SK-N-SH (cell line): ENCODE measurements around the gene KIF16B. TPM values are rescaled to one million over a fixed set of nuclear protein-coding genes. Genes with fewer than 3 reads are reported as not detected.

Source experiments
- CTCF ChIA-PET: fragments of 300-600, 350-600 bp; formaldehyde crosslinking; extraction: SDS; loops from one replicate; lab custom pipeline; 2021; lab: Yijun Ruan, JAX
- POLR2A ChIA-PET: fragments of 350-600 bp; sonication (Branson Sonifier 250); formaldehyde crosslinking; extraction: SDS; loops from one replicate; lab custom pipeline; 2020; ENCODE audit warnings: antibody characterized with exemption, inconsistent platforms; lab: Yijun Ruan, JAX
- DNase-seq: peaks from one replicate; pipeline ENCODE4 v3.0.0; 2012
- H2AFZ ChIP-seq: fragments of 200-600 bp; sonication (generic); 2 replicates; pipeline ENCODE4 v1.8.1; 2016; ENCODE audit warnings: antibody characterized with exemption, mild to moderate bottlenecking, low read depth
- H3F3A ChIP-seq: fragments of 200-600 bp; sonication (generic); replicated peaks from 2 replicates; pipeline ENCODE3; 2016; ENCODE audit warnings: antibody characterized with exemption, mild to moderate bottlenecking; ENCODE audit not compliant: insufficient read depth
- H3K27ac ChIP-seq, 2 experiments: fragments of 200-500 bp in 1 of 2; fragments of 200-600 bp in 1 of 2; sonication (Bioruptor generic) in 1 of 2; sonication (generic), shearing (Covaris generic) in 1 of 2; 2 replicates each; pipeline versions ENCODE4 v1.5.1 to v1.6.1; 2014 to 2016; ENCODE audit warnings: low read depth in 2 of 2, inconsistent platforms in 1 of 2, low read length in 1 of 2, mild to moderate bottlenecking in 1 of 2, mixed read lengths in 1 of 2
- H3K27me3 ChIP-seq: fragments of 200-600 bp; sonication (generic), shearing (Covaris generic); 2 replicates; pipeline ENCODE4 v1.6.1; 2016; ENCODE audit warnings: mixed run types; ENCODE audit not compliant: insufficient read depth
- H3K36me3 ChIP-seq, 2 experiments: fragments of 200-500 bp in 1 of 2; fragments of 200-600 bp in 1 of 2; sonication (Bioruptor generic) in 1 of 2; sonication (generic) in 1 of 2; replicated peaks in 1 of 2; 2 replicates each; pipeline versions ENCODE3 to v1.5.1; 2014 to 2016; ENCODE audit warnings: low read length in 1 of 2, mild to moderate bottlenecking in 1 of 2; ENCODE audit not compliant: insufficient read depth in 2 of 2, control insufficient read depth in 1 of 2
- H3K4me1 ChIP-seq, 2 experiments: fragments of 200-500 bp in 1 of 2; fragments of 200-600 bp in 1 of 2; sonication (Bioruptor generic) in 1 of 2; sonication (generic), shearing (Covaris generic) in 1 of 2; 2 replicates each; pipeline versions ENCODE4 v1.5.1 to v1.6.1; 2014 to 2016; ENCODE audit warnings: low read depth in 1 of 2, low read length in 1 of 2, mixed run types in 1 of 2; ENCODE audit not compliant: insufficient read depth in 2 of 2, control insufficient read depth in 1 of 2
- H3K4me2 ChIP-seq: fragments of 200-600 bp; sonication (generic), shearing (Covaris generic); 2 replicates; pipeline ENCODE4 v1.6.1; 2017; ENCODE audit warnings: mixed run types
- H3K4me3 ChIP-seq, 2 experiments: fragments of 200-500 bp in 1 of 2; fragments of 200-600 bp in 1 of 2; sonication (Bioruptor generic) in 1 of 2; sonication (generic), shearing (Covaris generic) in 1 of 2; 2 replicates each; pipeline versions ENCODE4 v1.5.1 to v1.8.1; 2014 to 2016; ENCODE audit warnings: low read depth in 2 of 2, inconsistent platforms in 1 of 2, low read length in 1 of 2, mild to moderate bottlenecking in 1 of 2, mixed read lengths in 1 of 2, moderate library complexity in 1 of 2
- H3K79me2 ChIP-seq: fragments of 200-600 bp; sonication (generic); 2 replicates; pipeline ENCODE4 v1.8.1; 2017; ENCODE audit warnings: mild to moderate bottlenecking; ENCODE audit not compliant: insufficient read depth
- H3K9ac ChIP-seq: fragments of 200-600 bp; sonication (generic); 2 replicates; pipeline ENCODE4 v1.6.1; 2017; ENCODE audit warnings: mixed run types
- H3K9me2 ChIP-seq: fragments of 200-600 bp; sonication (generic); 2 replicates; pipeline ENCODE4 v1.6.1; 2017; ENCODE audit warnings: mixed run types
- H3K9me3 ChIP-seq: fragments of 200-600 bp; sonication (generic); 2 replicates; pipeline ENCODE4 v1.6.1; 2017; ENCODE audit warnings: mixed run types, mild to moderate bottlenecking, moderate library complexity
- H4K20me1 ChIP-seq: fragments of 200-600 bp; sonication (generic); 2 replicates; pipeline ENCODE4 v1.6.1; 2017; ENCODE audit warnings: mild to moderate bottlenecking, mixed run types; ENCODE audit not compliant: insufficient read depth
- CHD2 ChIP-seq: fragments of 150-350 bp; IDR thresholded peaks from 2 replicates; pipeline ENCODE4 v1.6.1; 2018; ENCODE audit warnings: low read length; ENCODE audit not compliant: partially characterized antibody
- EZH2phosphoT487 ChIP-seq: fragments of 200-600 bp; sonication (generic); IDR thresholded peaks from 2 replicates; pipeline ENCODE4 v1.6.1; 2017; ENCODE audit warnings: low read depth, mixed run types, mild to moderate bottlenecking, antibody characterized with exemption, moderate library complexity, borderline replicate concordance
- FOSL2 ChIP-seq: IDR thresholded peaks from 2 replicates; pipeline ENCODE4 v1.4.0; 2012; ENCODE audit warnings: low read depth, mild to moderate bottlenecking, moderate library complexity, borderline replicate concordance
- GABPA ChIP-seq: IDR thresholded peaks from 2 replicates; pipeline ENCODE4 v1.4.0; 2012; ENCODE audit warnings: low read depth, mild to moderate bottlenecking
- GATA2 ChIP-seq: sonication (generic); formaldehyde crosslinking; IDR thresholded peaks from 2 replicates; pipeline ENCODE4 v1.5.0; 2020; ENCODE audit warnings: mild to moderate bottlenecking, missing genetic modification reagents
- MAX ChIP-seq: IDR thresholded peaks from 2 replicates; pipeline ENCODE4 v1.4.0; 2012; ENCODE audit warnings: low read depth
- MEF2A ChIP-seq: IDR thresholded peaks from 2 replicates; pipeline ENCODE4 v1.4.0; 2012; ENCODE audit warnings: low read depth, borderline replicate concordance
- NRF1 ChIP-seq: IDR thresholded peaks from 2 replicates; pipeline ENCODE4 v1.6.1; 2012; ENCODE audit warnings: low read depth, mild to moderate bottlenecking, low read length
- RAD21 ChIP-seq: IDR thresholded peaks from 2 replicates; pipeline ENCODE4 v1.6.1; 2012; ENCODE audit warnings: mild to moderate bottlenecking, low read length
- REST ChIP-seq: IDR thresholded peaks from 2 replicates; pipeline ENCODE4 v1.6.1; 2012; ENCODE audit warnings: mild to moderate bottlenecking, low read depth, low read length, moderate library complexity
- RFX5 ChIP-seq: IDR thresholded peaks from 2 replicates; pipeline ENCODE4 v1.6.1; 2012; ENCODE audit warnings: mild to moderate bottlenecking, improper control_type of control experiment, low read length
- SIN3A ChIP-seq: IDR thresholded peaks from 2 replicates; pipeline ENCODE4 v1.6.1; 2012; ENCODE audit warnings: low read depth, mild to moderate bottlenecking, low read length, moderate library complexity, borderline replicate concordance
- TAF1 ChIP-seq: IDR thresholded peaks from 2 replicates; pipeline ENCODE4 v1.6.1; 2012; ENCODE audit warnings: low read depth, mild to moderate bottlenecking, low read length, moderate library complexity, borderline replicate concordance
- TCF12 ChIP-seq: IDR thresholded peaks from 2 replicates; pipeline ENCODE4 v1.4.0; 2012
- TEAD4 ChIP-seq: IDR thresholded peaks from 2 replicates; pipeline ENCODE4 v1.4.0; 2012; ENCODE audit warnings: mild to moderate bottlenecking, borderline replicate concordance; ENCODE audit not compliant: insufficient read depth
- USF1 ChIP-seq: IDR thresholded peaks from 2 replicates; pipeline ENCODE4 v1.4.0; 2012; ENCODE audit warnings: low read depth, borderline replicate concordance
- YY1 ChIP-seq: IDR thresholded peaks from 2 replicates; pipeline ENCODE4 v1.4.0; 2012; ENCODE audit warnings: low read depth, mild to moderate bottlenecking
- ZBTB33 ChIP-seq: IDR thresholded peaks from 2 replicates; pipeline ENCODE4 v1.4.0; 2012; ENCODE audit warnings: low read depth, borderline replicate concordance
- WGBS: methylation state at CpG from one replicate; pipeline ENCODE4 v1.1.6; 2017; ENCODE audit warnings: low lambda C conversion rate; 5-methylcytosine and 5-hydroxymethylcytosine counted together
- polyA plus RNA-seq, 3 experiments: library from polyadenylated mRNA; depleted of rRNA; stranded (reverse); fragments of >200 nt; gene quantifications; 2 replicates each; pipeline ENCODE4 v1.2.3, GENCODE V29; 2012
- TF ChIP-seq, protein P1 (sequence below): fragments of 150-350 bp; IDR thresholded peaks from 2 replicates; pipeline ENCODE4 v1.6.1; 2017; ENCODE audit warnings: antibody characterized with exemption, low read length, low read depth, borderline replicate concordance
- TF ChIP-seq, protein P2 (sequence below): fragments of 150-350 bp; IDR thresholded peaks from 2 replicates; pipeline ENCODE4 v1.6.1; 2016; ENCODE audit warnings: mild to moderate bottlenecking, low read depth, low read length

KIF16B gene
- polyA plus RNA-seq, 1 of the 3 experiments (the other 2 are of a cell fraction), result 3.3 TPM

- Histone ChIP-seq H3K4me2 (no peak overlapping the region), H2AFZ (no peak overlapping the region), H3K79me2 (no peaks in the 10 kb centered on the region), H3K27me3 (no peaks in the 10 kb centered on the region), H3K9me3 (no peaks in the 10 kb centered on the region), H4K20me1 (no peaks in the 10 kb centered on the region), H3K27ac (no peak overlapping the region), H3K4me1 (no peaks in the 10 kb centered on the region), H3F3A (no peaks in the 10 kb centered on the region), H3K4me3 (no peak overlapping the region), H3K9ac (no peak overlapping the region), H3K36me3 (no peaks in the 10 kb centered on the region), H3K9me2 (no peaks in the 10 kb centered on the region)
- DNase-seq, result no peak
- TF ChIP-seq TEAD4, result no peak
- no peak for TF ChIP-seq EZH2phosphoT487
- no peak for TF ChIP-seq CHD2
- TF ChIP-seq REST, result no peak
- TF ChIP-seq YY1, result no peak
- no peak for TF ChIP-seq MEF2A
- no peak for TF ChIP-seq GATA2 (CRISPR knock-in tag)
- TF ChIP-seq TAF1, result no peak
- TF ChIP-seq NRF1, result no peak
- TF ChIP-seq USF1, result no peak
- TF ChIP-seq, protein P1, sequence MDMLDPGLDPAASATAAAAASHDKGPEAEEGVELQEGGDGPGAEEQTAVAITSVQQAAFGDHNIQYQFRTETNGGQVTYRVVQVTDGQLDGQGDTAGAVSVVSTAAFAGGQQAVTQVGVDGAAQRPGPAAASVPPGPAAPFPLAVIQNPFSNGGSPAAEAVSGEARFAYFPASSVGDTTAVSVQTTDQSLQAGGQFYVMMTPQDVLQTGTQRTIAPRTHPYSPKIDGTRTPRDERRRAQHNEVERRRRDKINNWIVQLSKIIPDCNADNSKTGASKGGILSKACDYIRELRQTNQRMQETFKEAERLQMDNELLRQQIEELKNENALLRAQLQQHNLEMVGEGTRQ, result no peak
- ChIA-PET POLR2A (no interaction called here), CTCF (interaction anchor here (1.1 kb wide), 1 partner anchor 24 kb away, joined by 3 read pairs; no protein-coding TSS in a partner anchor)
- WGBS, result 70% methylated on average over 4 of the region's 4 CpGs
Measured at GRCh38 chr20:16542477-16542876, 30.8 kb downstream of the KIF16B start.

DNA sequence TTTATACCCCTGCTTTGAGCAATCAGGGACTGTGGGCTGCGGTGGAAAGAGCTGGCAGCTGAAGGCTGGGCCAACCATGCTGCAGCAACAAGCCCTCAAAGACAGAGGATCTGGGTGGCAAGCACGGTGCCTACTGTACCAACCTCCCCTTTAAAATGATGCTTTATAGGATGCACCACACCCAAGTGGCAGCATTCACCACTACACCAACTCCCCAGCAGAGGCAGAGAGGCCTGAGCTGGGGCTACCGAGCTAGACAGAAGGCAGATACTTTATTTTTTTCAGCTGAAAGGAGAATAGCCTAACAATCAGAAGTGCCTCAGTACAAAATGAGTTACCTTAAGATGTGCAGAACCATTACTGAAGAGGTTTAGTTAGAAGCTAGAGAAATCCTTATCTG, 31.4 kb downstream of the KIF16B start:
- Histone ChIP-seq H3K4me1 (no peaks in the 10 kb centered on the region), H2AFZ (no peak overlapping the region), H3K9ac (no peak overlapping the region), H3K9me2 (no peaks in the 10 kb centered on the region), H3K79me2 (no peaks in the 10 kb centered on the region), H3K9me3 (no peaks in the 10 kb centered on the region), H3K4me2 (no peak overlapping the region), H3F3A (no peaks in the 10 kb centered on the region), H3K27ac (no peak overlapping the region), H3K4me3 (no peak overlapping the region), H3K36me3 (no peaks in the 10 kb centered on the region), H3K27me3 (no peaks in the 10 kb centered on the region), H4K20me1 (no peaks in the 10 kb centered on the region)
- ChIA-PET POLR2A (no interaction called here), CTCF (interaction anchor here (0.9 to 1.1 kb wide), 2 partner anchors 22 to 24 kb away, joined by 3 read pairs; no protein-coding TSS in a partner anchor)
- 91% methylated on average over 3 of the region's 3 CpGs for WGBS
- DNase-seq, result no peak
- TF ChIP-seq MAX, result no peak
- no peak for TF ChIP-seq ZBTB33
- no peak for TF ChIP-seq TCF12
- no peak for TF ChIP-seq RAD21
- no peak for TF ChIP-seq RFX5
- TF ChIP-seq TAF1, result no peak
- TF ChIP-seq GABPA, result no peak
- TF ChIP-seq SIN3A, result no peak
- no peak for TF ChIP-seq NRF1
- no peak for TF ChIP-seq FOSL2
- TF ChIP-seq, protein P2, sequence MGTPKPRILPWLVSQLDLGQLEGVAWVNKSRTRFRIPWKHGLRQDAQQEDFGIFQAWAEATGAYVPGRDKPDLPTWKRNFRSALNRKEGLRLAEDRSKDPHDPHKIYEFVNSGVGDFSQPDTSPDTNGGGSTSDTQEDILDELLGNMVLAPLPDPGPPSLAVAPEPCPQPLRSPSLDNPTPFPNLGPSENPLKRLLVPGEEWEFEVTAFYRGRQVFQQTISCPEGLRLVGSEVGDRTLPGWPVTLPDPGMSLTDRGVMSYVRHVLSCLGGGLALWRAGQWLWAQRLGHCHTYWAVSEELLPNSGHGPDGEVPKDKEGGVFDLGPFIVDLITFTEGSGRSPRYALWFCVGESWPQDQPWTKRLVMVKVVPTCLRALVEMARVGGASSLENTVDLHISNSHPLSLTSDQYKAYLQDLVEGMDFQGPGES, result no peak
